Thoracic aorta (tissue), 2 donors: ENCODE data around the gene RAB11FIP3. TPM values are rescaled to one million over a fixed set of nuclear protein-coding genes. Genes with fewer than 3 reads are reported as not detected.

ENCODE experiments used
- ATAC-seq: fragments of 150-250 bp; one replicate; pipeline ENCODE4 v1.8.0; 2017; ENCODE audit warnings: low read depth; ENCODE audit not compliant: insufficient number of reproducible peaks, low FRiP score
- DNase-seq: peaks from one replicate; pipeline ENCODE4 v3.0.0-alpha.2; 2020; ENCODE audit warnings: low spot score
- H3K27ac ChIP-seq, 2 donors: fragments of 200-600 bp; sonication (generic); 1 replicate in 1 of 2; 2 replicates in 1 of 2; pipeline ENCODE4 v1.5.1; 2016; ENCODE audit warnings: mild to moderate bottlenecking in 2 of 2, moderate library complexity in 2 of 2
- H3K27me3 ChIP-seq: fragments of 200-600 bp; sonication (generic); replicated peaks from 2 replicates; pipeline ENCODE4 v1.6.0; 2016; ENCODE audit warnings: mild to moderate bottlenecking; ENCODE audit not compliant: insufficient read depth
- H3K36me3 ChIP-seq: fragments of 200-600 bp; sonication (generic); one replicate; pipeline ENCODE4 v1.5.1; 2016
- H3K4me1 ChIP-seq, 2 donors: fragments of 200-600 bp; sonication (generic); 1 replicate in 1 of 2; 2 replicates in 1 of 2; pipeline versions ENCODE4 v1.5.1 to v1.6.0; 2016; ENCODE audit warnings: low read depth in 2 of 2, mild to moderate bottlenecking in 1 of 2; ENCODE audit not compliant: control insufficient read depth in 1 of 2
- H3K4me3 ChIP-seq: fragments of 200-600 bp; sonication (generic); 2 replicates; pipeline ENCODE4 v1.5.1; 2016; ENCODE audit warnings: mild to moderate bottlenecking
- H3K9me3 ChIP-seq: fragments of 200-600 bp; sonication (generic); 2 replicates; pipeline ENCODE4 v1.5.1; 2016
- total RNA-seq, 2 donors: library from RNA; depleted of rRNA; stranded (reverse); fragments of >200 nt; gene quantifications; one replicate each; pipeline versions ENCODE4 v1.1.0 to v1.2.3, GENCODE V29; 2016
- TF ChIP-seq, protein P1 (sequence below): fragments of 200-600 bp; sonication (generic); IDR thresholded peaks from one replicate; pipeline ENCODE4 v1.5.1; 2019; ENCODE audit warnings: antibody characterized with exemption

Gene RAB11FIP3
- total RNA-seq, 2 donors from 2014 or later = 70.1 to 71.1 TPM

DNA sequence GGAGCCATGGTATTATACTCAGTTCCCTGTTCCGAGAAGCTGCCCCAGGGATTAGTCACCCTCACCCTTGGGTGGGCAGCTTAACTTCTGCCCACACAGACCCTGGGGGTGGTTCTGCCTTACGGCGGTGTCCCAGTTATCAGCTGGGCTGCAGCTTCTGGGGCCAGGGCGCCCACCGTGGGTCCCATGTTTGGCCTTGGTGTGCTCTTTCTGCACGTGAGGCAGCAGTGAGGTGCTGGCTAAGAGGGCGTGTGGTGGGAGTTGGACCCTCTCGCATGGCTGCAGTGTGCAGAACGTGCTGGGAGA lies 46.7 kb downstream of the RAB11FIP3 start:
- no peak overlapping the region for H3K4me3 ChIP-seq
- TF ChIP-seq, protein P1, sequence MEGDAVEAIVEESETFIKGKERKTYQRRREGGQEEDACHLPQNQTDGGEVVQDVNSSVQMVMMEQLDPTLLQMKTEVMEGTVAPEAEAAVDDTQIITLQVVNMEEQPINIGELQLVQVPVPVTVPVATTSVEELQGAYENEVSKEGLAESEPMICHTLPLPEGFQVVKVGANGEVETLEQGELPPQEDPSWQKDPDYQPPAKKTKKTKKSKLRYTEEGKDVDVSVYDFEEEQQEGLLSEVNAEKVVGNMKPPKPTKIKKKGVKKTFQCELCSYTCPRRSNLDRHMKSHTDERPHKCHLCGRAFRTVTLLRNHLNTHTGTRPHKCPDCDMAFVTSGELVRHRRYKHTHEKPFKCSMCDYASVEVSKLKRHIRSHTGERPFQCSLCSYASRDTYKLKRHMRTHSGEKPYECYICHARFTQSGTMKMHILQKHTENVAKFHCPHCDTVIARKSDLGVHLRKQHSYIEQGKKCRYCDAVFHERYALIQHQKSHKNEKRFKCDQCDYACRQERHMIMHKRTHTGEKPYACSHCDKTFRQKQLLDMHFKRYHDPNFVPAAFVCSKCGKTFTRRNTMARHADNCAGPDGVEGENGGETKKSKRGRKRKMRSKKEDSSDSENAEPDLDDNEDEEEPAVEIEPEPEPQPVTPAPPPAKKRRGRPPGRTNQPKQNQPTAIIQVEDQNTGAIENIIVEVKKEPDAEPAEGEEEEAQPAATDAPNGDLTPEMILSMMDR = no peak
- ATAC-seq (no peak), DNase-seq (no peak)
- no peak overlapping the region for H3K27ac ChIP-seq
- no peaks in the 10 kb centered on the region for H3K9me3 ChIP-seq
- peaks cover 5% of the 10 kb centered on the region for H3K36me3 ChIP-seq
- H3K4me1 ChIP-seq = peaks cover 0 to 13% of the 10 kb centered on the region in 2 donors
- no peaks in the 10 kb centered on the region for H3K27me3 ChIP-seq

DNA sequence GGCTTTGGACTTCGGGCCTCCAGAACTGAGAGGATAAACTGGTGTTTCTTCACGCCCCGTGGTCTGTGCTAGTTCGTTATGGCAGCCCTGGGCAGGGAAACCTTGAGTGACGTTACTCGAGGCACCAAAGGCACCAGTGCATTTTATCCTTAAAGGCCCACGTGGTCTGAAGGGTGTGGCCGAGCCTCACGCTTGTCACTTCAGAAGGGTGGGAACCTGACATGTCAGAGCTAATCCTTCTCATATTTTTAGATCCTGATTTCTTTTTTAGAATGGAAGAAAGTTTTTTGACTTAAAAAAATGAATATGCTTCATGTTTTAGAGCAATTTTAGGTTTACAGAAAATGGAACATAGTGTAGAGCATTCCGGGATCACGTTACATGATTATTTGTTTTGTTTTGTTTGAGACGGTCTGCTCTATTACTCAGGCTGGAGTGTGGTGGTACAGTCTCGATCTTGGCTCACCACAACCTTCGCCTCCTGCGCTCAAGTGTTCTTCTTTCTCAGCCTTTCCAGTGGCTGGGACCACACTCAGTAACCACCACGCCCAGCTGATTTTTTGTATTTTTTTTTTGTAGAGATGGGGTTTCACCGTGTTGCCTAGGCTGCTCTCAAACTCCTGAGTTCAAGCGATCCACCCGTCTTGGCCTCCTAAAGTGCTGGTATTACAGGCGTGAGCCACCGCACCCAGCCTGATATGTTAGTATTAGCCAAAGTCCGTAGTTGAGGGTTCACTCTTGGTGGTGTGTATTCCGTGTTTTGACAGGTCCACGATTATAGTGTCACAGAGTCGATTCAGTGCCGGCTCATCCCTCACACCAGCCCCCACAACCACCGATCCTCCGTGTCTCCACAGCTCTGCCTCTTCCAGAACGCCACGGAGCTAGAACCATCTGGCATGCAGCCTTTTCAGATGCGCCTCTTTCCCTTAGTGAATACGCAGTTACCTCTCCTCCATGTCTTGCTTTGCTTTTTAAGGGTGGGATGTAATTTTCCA lies 47.9 kb downstream of the RAB11FIP3 start:
- Histone ChIP-seq H3K4me1 (peaks cover 0 to 13% of the 10 kb centered on the region in 2 donors), H3K4me3 (no peak overlapping the region), H3K9me3 (no peaks in the 10 kb centered on the region), H3K27ac (no peak overlapping the region), H3K27me3 (no peaks in the 10 kb centered on the region), H3K36me3 (peaks cover 5% of the 10 kb centered on the region)
- TF ChIP-seq, protein P1 = no peak
- ATAC-seq = no peak
- no peak for DNase-seq

DNA sequence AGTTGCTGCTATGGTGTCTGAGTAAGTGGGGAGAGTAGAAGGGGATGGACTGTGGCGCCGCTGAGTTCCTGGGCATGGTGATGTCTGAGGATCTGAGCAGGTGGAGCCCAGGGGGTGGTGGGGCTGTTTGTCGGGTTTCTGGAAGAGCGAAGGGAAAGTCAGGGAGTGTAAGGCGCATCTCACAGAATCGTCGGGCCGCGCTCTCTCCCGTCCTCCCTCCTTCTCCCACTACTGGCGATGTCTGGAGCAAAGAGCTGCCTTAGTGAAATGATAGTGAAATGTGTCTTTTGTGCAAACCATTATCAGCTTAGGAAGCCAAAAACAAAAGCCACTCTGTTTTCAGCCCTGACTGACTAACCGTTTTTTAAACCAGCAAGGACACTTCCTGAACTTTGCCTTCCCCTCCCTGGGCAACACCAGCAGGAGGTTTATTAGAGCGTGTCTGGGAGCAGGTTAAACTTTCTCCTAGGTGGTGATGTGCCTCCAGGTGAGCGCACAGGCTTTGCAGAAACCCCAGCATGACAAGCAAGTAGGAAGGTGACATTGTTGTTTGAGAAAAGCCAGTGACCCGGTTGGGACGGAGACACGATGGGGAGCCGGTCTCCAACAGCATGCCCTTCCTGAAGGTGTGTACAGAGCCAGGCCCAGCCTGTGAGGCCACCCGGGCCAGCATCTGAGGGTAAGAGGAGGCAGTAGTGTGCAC lies 49.1 kb downstream of the RAB11FIP3 start:
- Histone ChIP-seq H3K4me1 (peaks cover 0 to 13% of the 10 kb centered on the region in 2 donors), H3K36me3 (peaks cover 5% of the 10 kb centered on the region), H3K9me3 (no peaks in the 10 kb centered on the region), H3K27ac (no peak overlapping the region), H3K4me3 (no peak overlapping the region), H3K27me3 (no peaks in the 10 kb centered on the region)
- TF ChIP-seq, protein P1 = no peak
- no peak for ATAC-seq
- DNase-seq = no peak

DNA sequence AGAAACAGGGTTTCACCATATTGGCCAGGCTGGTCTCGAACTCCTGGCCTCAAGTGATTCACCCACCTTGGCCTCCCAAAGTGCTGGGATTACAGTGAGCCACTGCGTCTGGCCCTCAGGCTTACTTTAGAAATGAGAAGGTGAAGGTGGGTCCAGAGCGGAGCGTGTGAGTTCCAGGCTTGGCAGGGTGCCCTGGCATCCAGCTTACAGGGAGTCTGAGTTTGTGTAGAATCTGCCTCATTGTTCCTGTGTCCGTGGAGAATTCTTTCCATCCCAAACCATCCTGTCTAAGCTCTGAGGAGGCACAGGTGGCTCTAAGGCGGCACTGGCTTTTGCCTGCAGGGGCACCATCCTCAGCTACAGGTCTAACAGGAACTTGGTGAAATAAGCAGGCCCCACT lies 50.6 kb downstream of the RAB11FIP3 start:
- H3K27ac ChIP-seq = no peak overlapping the region
- H3K4me3 ChIP-seq = no peak overlapping the region
- DNase-seq (no peak), ATAC-seq (no peak)
- H3K9me3 ChIP-seq = no peaks in the 10 kb centered on the region
- no peaks in the 10 kb centered on the region for H3K27me3 ChIP-seq
- TF ChIP-seq, protein P1 = no peak
- peaks cover 5% of the 10 kb centered on the region for H3K36me3 ChIP-seq
- peaks cover 0 to 11% of the 10 kb centered on the region in 2 donors for H3K4me1 ChIP-seq
